ENCODE results near the gene UBR1. TPM values are rescaled to one million over a fixed set of nuclear protein-coding genes. Genes with fewer than 3 reads are reported as not detected.
"Not testable (repeated sequence)": the region's sequence is repeated elsewhere in the genome, so short reads cannot be mapped to it uniquely, and the experiment has no call there.

UBR1 gene
- total RNA-seq, 1 donor from 2014 or later, result 33.2 TPM

DNA sequence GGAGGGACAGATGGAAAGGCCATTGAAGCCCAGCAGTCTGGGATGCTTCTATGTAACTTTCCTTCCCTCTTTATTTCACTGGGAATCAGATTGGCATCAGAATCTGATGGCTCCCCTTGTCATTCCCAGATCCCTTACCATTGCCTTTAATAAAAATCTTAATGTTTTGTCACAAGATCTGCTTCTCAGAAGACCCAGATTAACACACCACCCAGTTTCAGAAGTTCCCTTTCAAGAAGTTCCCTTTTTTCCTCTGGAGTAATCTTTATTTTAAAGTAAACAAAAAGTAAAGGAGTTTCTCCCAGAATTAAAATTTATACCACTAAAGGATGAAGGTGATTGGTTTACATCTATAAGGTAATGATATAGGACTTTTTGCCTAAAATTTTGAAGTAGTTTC lies 76.4 kb downstream of the UBR1 start:
- Histone ChIP-seq H3K4me3 (no peak overlapping the region), H3K9me3 (ENCODE audit: low read depth) (no peaks in the 10 kb centered on the region), H3K27me3 (no peaks in the 10 kb centered on the region), H3K4me2 (no peak overlapping the region), H3K36me3 (peaks cover 28% of the 10 kb centered on the region), H3K4me1 (no peaks in the 10 kb centered on the region), H2AFZ (replicated peaks) (no peak overlapping the region), H3F3A (ENCODE audit: low read depth) (no peaks in the 10 kb centered on the region), H3K79me2 (ENCODE audit: low read depth) (no peaks in the 10 kb centered on the region), H3K9ac (no peak overlapping the region), H4K20me1 (ENCODE audit: low read depth) (no peaks in the 10 kb centered on the region), H3K27ac (no peak overlapping the region)
- H3K4me1 Mint-ChIP-seq, result no peaks in the 10 kb centered on the region
- H3K4me3 Mint-ChIP-seq, result no peak overlapping the region
- H3K27ac Mint-ChIP-seq, result no peak overlapping the region
- peaks cover under 1% of the 10 kb centered on the region for H3K27me3 Mint-ChIP-seq (ENCODE audit: insufficient read depth, low read depth)
- H3K36me3 Mint-ChIP-seq, result peaks cover 22% of the 10 kb centered on the region
- TF ChIP-seq, protein P1, sequence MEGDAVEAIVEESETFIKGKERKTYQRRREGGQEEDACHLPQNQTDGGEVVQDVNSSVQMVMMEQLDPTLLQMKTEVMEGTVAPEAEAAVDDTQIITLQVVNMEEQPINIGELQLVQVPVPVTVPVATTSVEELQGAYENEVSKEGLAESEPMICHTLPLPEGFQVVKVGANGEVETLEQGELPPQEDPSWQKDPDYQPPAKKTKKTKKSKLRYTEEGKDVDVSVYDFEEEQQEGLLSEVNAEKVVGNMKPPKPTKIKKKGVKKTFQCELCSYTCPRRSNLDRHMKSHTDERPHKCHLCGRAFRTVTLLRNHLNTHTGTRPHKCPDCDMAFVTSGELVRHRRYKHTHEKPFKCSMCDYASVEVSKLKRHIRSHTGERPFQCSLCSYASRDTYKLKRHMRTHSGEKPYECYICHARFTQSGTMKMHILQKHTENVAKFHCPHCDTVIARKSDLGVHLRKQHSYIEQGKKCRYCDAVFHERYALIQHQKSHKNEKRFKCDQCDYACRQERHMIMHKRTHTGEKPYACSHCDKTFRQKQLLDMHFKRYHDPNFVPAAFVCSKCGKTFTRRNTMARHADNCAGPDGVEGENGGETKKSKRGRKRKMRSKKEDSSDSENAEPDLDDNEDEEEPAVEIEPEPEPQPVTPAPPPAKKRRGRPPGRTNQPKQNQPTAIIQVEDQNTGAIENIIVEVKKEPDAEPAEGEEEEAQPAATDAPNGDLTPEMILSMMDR (IDR thresholded peaks at IDR 0.05), result no peak
- no peak for TF ChIP-seq EZH2phosphoT487 (IDR thresholded peaks at IDR 0.05)
- no peak for TF ChIP-seq EZH2 (IDR thresholded peaks at IDR 0.05)
- DNase-seq (ENCODE audit: low spot score), result no peak
- H3K9me3 Mint-ChIP-seq, result no peaks in the 10 kb centered on the region

DNA sequence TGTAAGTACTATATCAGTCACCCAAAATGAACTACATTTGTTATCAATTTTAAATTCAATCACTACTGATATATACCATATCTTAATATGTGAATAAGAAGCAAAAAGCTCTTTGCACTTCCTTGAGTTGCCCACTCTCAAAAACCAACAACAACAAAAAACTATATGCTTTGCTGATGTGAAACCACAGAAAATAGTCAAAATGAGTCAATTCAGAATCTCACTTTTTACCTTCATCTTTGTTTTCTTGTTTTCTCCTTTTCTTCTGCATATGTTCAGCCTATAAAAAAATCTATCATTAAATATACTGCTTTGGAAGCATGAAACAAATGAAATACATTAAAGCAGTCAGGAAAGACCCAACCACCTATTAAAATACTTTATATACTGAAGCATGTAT lies 80.7 kb downstream of the UBR1 start:
- no peaks in the 10 kb centered on the region for H3K9me3 Mint-ChIP-seq
- no peaks in the 10 kb centered on the region for H3K27me3 ChIP-seq
- no peaks in the 10 kb centered on the region for H3K4me1 Mint-ChIP-seq
- peaks cover 22% of the 10 kb centered on the region for H3K36me3 Mint-ChIP-seq
- no peak overlapping the region for H3K27ac Mint-ChIP-seq
- H3K4me3 ChIP-seq, result no peak overlapping the region
- no peak overlapping the region for H3K4me2 ChIP-seq
- no peaks in the 10 kb centered on the region for H4K20me1 ChIP-seq (ENCODE audit: low read depth)
- no peaks in the 10 kb centered on the region for H3F3A ChIP-seq (ENCODE audit: low read depth)
- H3K4me3 Mint-ChIP-seq, result no peak overlapping the region
- no peaks in the 10 kb centered on the region for H3K9me3 ChIP-seq (ENCODE audit: low read depth)
- H3K79me2 ChIP-seq (ENCODE audit: low read depth), result no peaks in the 10 kb centered on the region
- no peak for DNase-seq (ENCODE audit: low spot score)
- no peak for TF ChIP-seq EZH2 (IDR thresholded peaks at IDR 0.05)
- TF ChIP-seq EZH2phosphoT487 (IDR thresholded peaks at IDR 0.05), result no peak
- TF ChIP-seq, protein P1 (IDR thresholded peaks at IDR 0.05), result no peak
- H3K4me1 ChIP-seq, result no peaks in the 10 kb centered on the region
- peaks cover 32% of the 10 kb centered on the region for H3K36me3 ChIP-seq
- H3K27me3 Mint-ChIP-seq (ENCODE audit: insufficient read depth, low read depth), result no peaks in the 10 kb centered on the region
- no peak overlapping the region for H3K27ac ChIP-seq
- no peak overlapping the region for H2AFZ ChIP-seq (replicated peaks)
- H3K9ac ChIP-seq, result no peak overlapping the region

DNA sequence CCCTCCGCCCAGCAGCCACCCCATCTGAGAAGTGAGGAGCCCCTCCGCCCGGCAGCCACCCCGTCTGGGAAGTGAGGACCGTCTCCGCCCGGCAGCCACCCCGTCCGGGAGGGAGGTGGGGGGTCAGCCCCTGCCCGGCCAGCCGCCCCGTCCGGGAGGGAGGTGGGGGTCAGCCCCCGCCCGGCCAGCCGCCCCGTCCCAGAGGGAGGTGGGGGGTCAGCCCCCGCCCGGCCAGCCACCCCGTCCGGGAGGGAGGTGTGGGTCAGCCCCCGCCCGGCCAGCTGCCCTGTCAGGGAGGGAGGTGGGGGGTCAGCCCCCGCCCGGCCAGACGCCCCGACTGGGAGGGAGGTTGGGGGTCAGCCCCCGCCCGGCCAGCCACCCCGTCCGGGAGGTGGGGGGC lies 91.2 kb downstream of the UBR1 start:
- peaks cover 17% of the 10 kb centered on the region for H3K36me3 ChIP-seq
- H3K27me3 Mint-ChIP-seq (ENCODE audit: insufficient read depth, low read depth), result not testable (repeated sequence)

DNA sequence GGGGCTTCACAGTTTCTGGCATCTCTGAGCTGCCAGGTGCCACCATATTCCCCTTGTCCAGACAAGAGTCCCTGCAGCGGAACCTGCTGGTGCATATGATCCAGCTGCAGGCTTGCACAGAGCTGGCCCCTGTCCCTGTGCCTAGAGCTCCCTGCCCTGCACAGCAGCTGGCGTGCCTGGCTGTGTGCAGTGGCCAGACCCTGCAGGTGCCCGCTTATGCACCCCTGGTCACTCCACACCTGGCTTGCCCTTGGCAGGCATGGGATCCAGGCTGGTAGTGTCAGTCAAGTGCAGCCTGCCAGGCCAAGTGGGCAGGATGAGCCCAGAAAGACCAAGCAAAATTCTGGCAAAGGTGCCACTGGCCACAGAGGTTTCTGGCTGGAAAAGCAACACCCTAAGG lies 96.6 kb downstream of the UBR1 start:
- H3K9me3 ChIP-seq (ENCODE audit: low read depth), result no peaks in the 10 kb centered on the region
- no peak overlapping the region for H3K4me3 ChIP-seq
- H3K4me2 ChIP-seq, result no peak overlapping the region
- Mint-ChIP-seq H3K27me3 (ENCODE audit: insufficient read depth, low read depth) (no peaks in the 10 kb centered on the region), H3K27ac (no peak overlapping the region), H3K36me3 (peaks cover 22% of the 10 kb centered on the region), H3K4me3 (no peak overlapping the region), H3K9me3 (peaks cover 3% of the 10 kb centered on the region), H3K4me1 (no peaks in the 10 kb centered on the region)
- peaks cover 19% of the 10 kb centered on the region for H3K36me3 ChIP-seq
- H4K20me1 ChIP-seq (ENCODE audit: low read depth), result no peaks in the 10 kb centered on the region
- no peaks in the 10 kb centered on the region for H3F3A ChIP-seq (ENCODE audit: low read depth)
- no peaks in the 10 kb centered on the region for H3K4me1 ChIP-seq
- H3K9ac ChIP-seq, result no peak overlapping the region
- no peak for TF ChIP-seq EZH2phosphoT487 (IDR thresholded peaks at IDR 0.05)
- TF ChIP-seq, protein P1 (IDR thresholded peaks at IDR 0.05), result no peak
- no peak for TF ChIP-seq EZH2 (IDR thresholded peaks at IDR 0.05)
- no peaks in the 10 kb centered on the region for H3K27me3 ChIP-seq
- H3K79me2 ChIP-seq (ENCODE audit: low read depth), result no peaks in the 10 kb centered on the region
- DNase-seq (ENCODE audit: low spot score), result no peak
- H2AFZ ChIP-seq (replicated peaks), result no peak overlapping the region
- no peak overlapping the region for H3K27ac ChIP-seq

More for the DNA sequence above, 91.2 kb downstream of the UBR1 start:
- H3K9me3 Mint-ChIP-seq; H3K27ac Mint-ChIP-seq; H3K9me3 ChIP-seq (ENCODE audit: low read depth); H2AFZ ChIP-seq (replicated peaks); H3K4me3 Mint-ChIP-seq; H3K4me1 Mint-ChIP-seq; H3K27ac ChIP-seq; H3K79me2 ChIP-seq (ENCODE audit: low read depth); H3K4me3 ChIP-seq; H4K20me1 ChIP-seq (ENCODE audit: low read depth); DNase-seq (ENCODE audit: low spot score); H3F3A ChIP-seq (ENCODE audit: low read depth); H3K4me2 ChIP-seq; H3K9ac ChIP-seq; H3K27me3 ChIP-seq; H3K4me1 ChIP-seq: not testable (repeated sequence)
- peaks cover 20% of the 10 kb centered on the region for H3K36me3 Mint-ChIP-seq
